GM10248 (cell line): Measurements from ENCODE around the gene UBE2O.

Experiments used
- CTCF ChIA-PET: fragments of 300-600 bp; sonication (Branson Sonifier 250); formaldehyde crosslinking; extraction: SDS; loops from one replicate; lab custom pipeline; 2021; ENCODE audit warnings: antibody characterized with exemption; lab: Yijun Ruan, JAX
- POLR2A ChIA-PET: fragments of 350-650 bp; sonication (Branson Sonifier 250); formaldehyde crosslinking; extraction: SDS; loops from one replicate; lab custom pipeline; 2020; ENCODE audit warnings: antibody characterized with exemption; lab: Yijun Ruan, JAX
- DNase-seq: peaks from one replicate; pipeline ENCODE4 v3.0.0; 2012; ENCODE audit errors: extremely low spot score
- TF ChIP-seq, protein P1 (sequence below): IDR thresholded peaks from 2 replicates; pipeline ENCODE4 v1.5.1; 2012; ENCODE audit warnings: mild to moderate bottlenecking, low read depth; ENCODE audit errors: extremely low read depth, missing control alignments, control extremely low read depth

UBE2O gene

DNA sequence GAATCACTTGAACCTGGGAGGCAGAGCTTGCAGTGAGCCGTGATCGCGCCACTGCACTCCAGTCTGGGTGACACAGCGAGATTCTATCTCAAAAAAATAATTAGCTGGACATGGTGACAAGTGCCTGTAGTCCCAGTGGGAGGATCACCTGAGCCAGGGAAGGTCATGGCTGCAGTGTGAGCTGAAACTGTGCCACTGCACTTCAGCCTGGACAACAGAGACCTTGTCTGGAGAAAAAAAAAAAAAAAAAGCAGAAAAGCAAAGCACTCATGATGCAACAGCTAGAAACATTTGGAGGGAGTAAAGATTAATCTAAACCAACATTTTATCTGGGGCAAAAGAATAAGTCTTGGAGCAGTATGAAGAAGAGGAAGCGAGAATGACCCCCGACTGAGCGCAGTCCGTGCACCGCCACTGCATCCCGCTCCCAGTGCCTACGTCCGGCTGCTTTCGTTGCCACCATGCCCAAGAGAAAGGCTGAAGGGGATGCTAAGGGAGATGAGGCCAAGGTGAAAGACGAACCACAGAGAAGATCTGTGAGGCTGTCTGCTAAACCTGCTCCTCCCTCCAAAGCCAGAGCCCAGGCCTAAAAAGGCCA, 107.5 kb downstream of the UBE2O start:
- ChIA-PET CTCF (interaction anchor here (1.8 to 1.9 kb wide), 3 partner anchors 18 to 53 kb away, joined by 3 to 6 read pairs (median 4); no protein-coding TSS in a partner anchor), POLR2A (interaction anchor here (0.5 kb wide), 1 partner anchor 1377 kb away, joined by 4 read pairs; no protein-coding TSS in a partner anchor)
- TF ChIP-seq, protein P1, sequence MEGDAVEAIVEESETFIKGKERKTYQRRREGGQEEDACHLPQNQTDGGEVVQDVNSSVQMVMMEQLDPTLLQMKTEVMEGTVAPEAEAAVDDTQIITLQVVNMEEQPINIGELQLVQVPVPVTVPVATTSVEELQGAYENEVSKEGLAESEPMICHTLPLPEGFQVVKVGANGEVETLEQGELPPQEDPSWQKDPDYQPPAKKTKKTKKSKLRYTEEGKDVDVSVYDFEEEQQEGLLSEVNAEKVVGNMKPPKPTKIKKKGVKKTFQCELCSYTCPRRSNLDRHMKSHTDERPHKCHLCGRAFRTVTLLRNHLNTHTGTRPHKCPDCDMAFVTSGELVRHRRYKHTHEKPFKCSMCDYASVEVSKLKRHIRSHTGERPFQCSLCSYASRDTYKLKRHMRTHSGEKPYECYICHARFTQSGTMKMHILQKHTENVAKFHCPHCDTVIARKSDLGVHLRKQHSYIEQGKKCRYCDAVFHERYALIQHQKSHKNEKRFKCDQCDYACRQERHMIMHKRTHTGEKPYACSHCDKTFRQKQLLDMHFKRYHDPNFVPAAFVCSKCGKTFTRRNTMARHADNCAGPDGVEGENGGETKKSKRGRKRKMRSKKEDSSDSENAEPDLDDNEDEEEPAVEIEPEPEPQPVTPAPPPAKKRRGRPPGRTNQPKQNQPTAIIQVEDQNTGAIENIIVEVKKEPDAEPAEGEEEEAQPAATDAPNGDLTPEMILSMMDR = no peak
- no peak for DNase-seq

DNA sequence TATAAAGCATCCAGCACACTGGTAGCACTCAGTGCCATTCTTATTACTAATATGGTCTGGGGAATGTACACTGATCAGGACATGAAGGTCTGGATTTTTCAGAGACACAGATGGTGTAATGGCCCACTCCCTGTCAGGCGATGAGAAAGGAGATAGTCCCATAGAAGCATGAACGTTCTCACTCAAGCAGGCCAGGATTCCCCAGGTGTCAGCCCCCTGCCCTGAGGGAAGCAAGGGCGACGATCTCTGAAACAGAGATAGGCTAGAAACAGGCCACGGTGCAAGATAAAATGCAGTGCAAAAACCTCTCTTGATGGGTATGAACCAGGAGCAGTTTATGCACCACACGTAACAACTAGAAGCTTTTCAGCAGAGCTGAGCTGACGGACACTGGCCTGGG, 109.8 kb downstream of the UBE2O start:
- DNase-seq = no peak
- POLR2A ChIA-PET = no interaction called here
- CTCF ChIA-PET = interaction anchor here (1.9 kb wide), 1 partner anchor 10 kb away, joined by 7 read pairs; the partner anchor contains the start of gene PRPSAP1

DNA sequence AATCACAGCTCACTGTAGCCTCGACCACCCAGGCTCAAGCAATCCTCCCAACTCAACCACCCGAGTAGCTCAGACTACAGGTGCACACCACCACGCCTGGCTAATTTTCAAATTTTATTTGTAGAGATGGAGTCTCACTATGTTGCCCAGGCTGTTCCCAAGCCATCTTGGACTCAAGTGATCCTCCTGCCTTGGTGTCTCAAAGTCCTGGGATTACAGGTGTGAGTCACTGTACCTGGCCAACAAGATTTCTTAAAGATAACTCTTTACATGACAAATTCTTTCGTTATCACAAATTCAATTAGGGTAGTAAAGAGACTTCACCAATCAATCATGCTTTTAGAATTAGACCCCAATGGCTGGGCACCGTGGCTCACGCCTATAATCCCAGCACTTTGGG, 111.7 kb downstream of the UBE2O start:
- no peak for DNase-seq
- CTCF ChIA-PET = no interaction called here
- TF ChIP-seq, protein P1 = no peak
- POLR2A ChIA-PET = no interaction called here

More for the DNA sequence above, 109.8 kb downstream of the UBE2O start:
- TF ChIP-seq, protein P1 = no peak
